AG09319 (cell line): ENCODE data around the gene APOF.
"Not testable (repeated sequence)": the region's sequence is repeated elsewhere in the genome, so short reads cannot be mapped to it uniquely, and the experiment has no call there.

Experiments
- DNase-seq: peaks from one replicate; pipeline ENCODE4 v3.0.0-alpha.2; 2010; ENCODE audit warnings: low read depth; ENCODE audit errors: extremely low read depth
- TF ChIP-seq, protein P1 (sequence below): IDR thresholded peaks from 2 replicates; pipeline ENCODE4 v1.5.1; 2011; ENCODE audit warnings: low read depth, mild to moderate bottlenecking, inconsistent platforms, low read length, moderate library complexity

Gene APOF, protein sequence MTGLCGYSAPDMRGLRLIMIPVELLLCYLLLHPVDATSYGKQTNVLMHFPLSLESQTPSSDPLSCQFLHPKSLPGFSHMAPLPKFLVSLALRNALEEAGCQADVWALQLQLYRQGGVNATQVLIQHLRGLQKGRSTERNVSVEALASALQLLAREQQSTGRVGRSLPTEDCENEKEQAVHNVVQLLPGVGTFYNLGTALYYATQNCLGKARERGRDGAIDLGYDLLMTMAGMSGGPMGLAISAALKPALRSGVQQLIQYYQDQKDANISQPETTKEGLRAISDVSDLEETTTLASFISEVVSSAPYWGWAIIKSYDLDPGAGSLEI

GRCh38 chr12:56362130-56363059, at the start of gene APOF:
Gene APOF (minus strand): TSS chr12:56362857. CDS start chr12:56362745, 112 bp downstream.
- no peak for DNase-seq
- TF ChIP-seq, protein P1, sequence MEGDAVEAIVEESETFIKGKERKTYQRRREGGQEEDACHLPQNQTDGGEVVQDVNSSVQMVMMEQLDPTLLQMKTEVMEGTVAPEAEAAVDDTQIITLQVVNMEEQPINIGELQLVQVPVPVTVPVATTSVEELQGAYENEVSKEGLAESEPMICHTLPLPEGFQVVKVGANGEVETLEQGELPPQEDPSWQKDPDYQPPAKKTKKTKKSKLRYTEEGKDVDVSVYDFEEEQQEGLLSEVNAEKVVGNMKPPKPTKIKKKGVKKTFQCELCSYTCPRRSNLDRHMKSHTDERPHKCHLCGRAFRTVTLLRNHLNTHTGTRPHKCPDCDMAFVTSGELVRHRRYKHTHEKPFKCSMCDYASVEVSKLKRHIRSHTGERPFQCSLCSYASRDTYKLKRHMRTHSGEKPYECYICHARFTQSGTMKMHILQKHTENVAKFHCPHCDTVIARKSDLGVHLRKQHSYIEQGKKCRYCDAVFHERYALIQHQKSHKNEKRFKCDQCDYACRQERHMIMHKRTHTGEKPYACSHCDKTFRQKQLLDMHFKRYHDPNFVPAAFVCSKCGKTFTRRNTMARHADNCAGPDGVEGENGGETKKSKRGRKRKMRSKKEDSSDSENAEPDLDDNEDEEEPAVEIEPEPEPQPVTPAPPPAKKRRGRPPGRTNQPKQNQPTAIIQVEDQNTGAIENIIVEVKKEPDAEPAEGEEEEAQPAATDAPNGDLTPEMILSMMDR = no peak

DNA sequence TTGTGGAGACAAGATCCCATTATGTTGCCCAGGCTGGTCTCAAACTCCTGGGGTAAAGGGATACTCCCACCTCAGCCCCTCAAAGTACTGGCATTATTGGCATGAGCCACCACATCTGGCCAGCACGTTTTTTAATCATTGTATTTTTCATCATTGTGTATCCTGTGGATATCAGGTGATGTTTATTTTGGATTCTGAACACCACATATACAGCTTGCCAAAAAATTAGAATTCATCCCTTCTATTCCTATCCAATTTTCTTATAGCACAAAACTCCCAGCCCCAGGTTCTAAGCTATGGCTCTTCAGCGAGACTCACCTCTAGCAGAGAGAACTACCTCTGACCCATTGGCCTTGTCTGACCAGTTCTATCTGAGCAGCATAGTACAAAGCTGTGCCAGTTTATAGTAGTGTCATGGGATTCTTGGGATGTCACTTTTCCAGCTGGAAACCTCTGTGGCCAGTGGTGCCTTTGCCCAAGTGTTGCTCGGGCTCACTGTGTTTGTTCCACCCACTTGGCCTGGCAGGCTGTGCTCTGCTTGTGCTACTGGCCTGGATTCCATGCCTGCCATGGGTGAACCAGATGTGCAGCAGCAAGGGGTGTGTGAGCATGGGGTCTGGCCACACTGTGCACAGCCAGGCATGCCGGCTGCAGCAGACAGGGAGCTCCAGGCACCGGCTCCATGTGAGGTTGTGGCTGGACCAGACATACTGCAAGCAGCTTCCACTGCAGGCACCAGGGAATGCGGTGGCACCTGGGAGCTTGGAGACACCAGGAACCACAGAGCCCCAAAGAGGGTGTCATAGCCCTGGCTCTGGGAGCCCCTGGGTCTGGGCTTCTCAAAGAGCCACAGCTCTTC, 49.4 kb upstream of the APOF start:
- TF ChIP-seq, protein P1 = no peak

GRCh38 chr12:56410768-56411167, 48.1 kb upstream of the APOF start:
- no peak for DNase-seq
- TF ChIP-seq, protein P1 = no peak

More for the DNA sequence above, 49.4 kb upstream of the APOF start:
- DNase-seq = no peak

- TF ChIP-seq, protein P1 = no peak
- DNase-seq = no peak
Measured at GRCh38 chr12:56408799-56409417, 46.3 kb upstream of the APOF start.

GRCh38 chr12:56404227-56404626, 41.6 kb upstream of the APOF start:
- DNase-seq = not testable (repeated sequence)

GRCh38 chr12:56401612-56402011, 39.0 kb upstream of the APOF start:
- DNase-seq = not testable (repeated sequence)

GRCh38 chr12:56401125-56401524, 38.5 kb upstream of the APOF start:
- not testable (repeated sequence) for DNase-seq

DNA sequence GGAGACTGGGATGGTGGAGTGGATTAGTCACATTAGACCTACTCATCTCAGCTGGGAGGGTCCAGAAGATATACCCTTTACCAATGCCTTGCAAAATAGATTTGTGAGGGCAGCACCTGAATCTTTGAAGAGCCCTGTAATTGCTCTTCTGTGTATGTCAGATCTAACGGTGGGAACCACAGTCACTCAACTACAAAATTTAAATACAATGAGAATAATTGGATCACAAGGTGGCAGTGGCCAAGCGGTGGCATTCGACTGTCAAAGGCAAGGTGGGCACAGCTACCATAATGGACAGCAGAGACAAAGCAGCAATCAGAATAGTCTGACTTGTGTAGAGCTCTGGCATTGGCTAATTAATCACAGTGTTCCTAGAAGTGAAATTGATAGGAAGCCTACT, 36.8 kb upstream of the APOF start:
- DNase-seq = not testable (repeated sequence)

GRCh38 chr12:56398324-56398723, 35.7 kb upstream of the APOF start:
- TF ChIP-seq, protein P1 = no peak

More at GRCh38 chr12:56398324-56398723, 35.7 kb upstream of the APOF start:
- DNase-seq = no peak
